Left lobe of liver (tissue), 2 donors: ENCODE measurements around the gene XPR1. TPM values are rescaled to one million over a fixed set of nuclear protein-coding genes. Genes with fewer than 3 reads are reported as not detected.
A peak's percentile ranks its signal among the peaks of the same experiment; 100 is the strongest.
"Not testable (repeated sequence)": the region's sequence is repeated elsewhere in the genome, so short reads cannot be mapped to it uniquely, and the experiment has no call there.

Experiments
- ATAC-seq: fragments of 200-7000 bp; cut with Tn5 transposase; one replicate; pipeline ENCODE4 v1.9.1; 2020; ENCODE audit warnings: mild to moderate bottlenecking, moderate library complexity
- DNase-seq: peaks from one replicate; pipeline ENCODE4 v3.0.0-alpha.2; 2020; ENCODE audit warnings: low spot score
- total RNA-seq: library from RNA; stranded (reverse); gene quantifications from one replicate; pipeline ENCODE4 v1.2.1, GENCODE V29; 2021
- donor health status: DM: no; HTN: no; CAD: no; lungs with moderate emphysema.
- donor health status: DM: no; HTN: yes; CAD: no.

Gene XPR1
- total RNA-seq, 1 donor from 2014 or later, result 7.4 TPM

DNA sequence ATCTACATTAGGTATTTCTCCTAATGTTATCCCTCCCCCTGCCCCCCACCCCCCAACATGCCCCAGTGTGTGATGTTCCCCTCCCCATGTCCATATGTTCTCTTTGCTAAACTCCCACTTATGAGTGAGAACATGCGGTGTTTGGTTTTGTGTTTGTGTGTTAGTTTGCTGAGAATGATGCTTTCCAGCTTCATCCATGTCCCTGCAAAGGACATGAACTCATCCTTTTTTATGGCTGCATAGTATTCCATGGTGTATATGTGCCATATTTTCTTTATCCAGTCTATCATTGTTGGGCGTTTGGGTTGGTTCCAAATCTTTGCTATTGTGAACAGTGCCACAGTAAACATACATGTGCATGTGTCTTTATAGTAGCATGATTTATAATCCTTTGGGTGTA, 199.7 kb downstream of the XPR1 start:
- ATAC-seq, DNase-seq: not testable (repeated sequence)

DNA sequence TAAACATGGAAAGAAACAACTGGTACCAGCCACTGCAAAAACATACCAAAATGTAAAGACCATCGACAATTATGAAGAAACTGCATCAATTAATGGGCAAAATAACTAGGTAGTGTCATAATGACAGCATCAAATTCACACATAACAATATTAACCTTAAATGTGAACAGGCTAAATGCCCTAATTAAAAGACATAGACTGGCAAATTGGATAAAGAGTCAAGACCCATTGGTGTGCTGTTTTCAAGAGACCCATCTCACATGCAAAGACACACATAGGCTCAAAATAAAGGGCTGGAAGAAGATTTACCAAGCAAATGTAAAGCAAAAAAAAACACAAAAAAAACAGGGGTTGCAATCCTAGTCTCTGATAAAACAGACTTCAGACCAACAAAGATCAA, 201.4 kb downstream of the XPR1 start:
- not testable (repeated sequence) for ATAC-seq, DNase-seq

DNA sequence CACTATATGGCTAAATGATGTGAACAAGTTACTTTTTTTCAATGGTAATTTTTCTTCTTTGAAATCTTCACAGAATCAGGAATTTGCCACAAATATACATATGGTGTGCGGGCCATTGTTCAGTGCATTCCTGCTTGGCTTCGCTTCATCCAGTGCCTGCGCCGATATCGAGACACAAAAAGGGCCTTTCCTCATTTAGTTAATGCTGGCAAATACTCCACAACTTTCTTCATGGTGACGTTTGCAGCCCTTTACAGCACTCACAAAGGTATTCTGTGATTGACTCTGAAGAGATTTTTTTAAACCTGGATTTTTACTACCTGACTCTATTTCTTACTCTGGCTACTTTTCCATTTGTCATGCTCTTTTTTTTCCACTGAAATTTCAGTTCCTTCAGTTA, 204.6 kb downstream of the XPR1 start:
- ATAC-seq (no peak), DNase-seq (no peak)

DNA sequence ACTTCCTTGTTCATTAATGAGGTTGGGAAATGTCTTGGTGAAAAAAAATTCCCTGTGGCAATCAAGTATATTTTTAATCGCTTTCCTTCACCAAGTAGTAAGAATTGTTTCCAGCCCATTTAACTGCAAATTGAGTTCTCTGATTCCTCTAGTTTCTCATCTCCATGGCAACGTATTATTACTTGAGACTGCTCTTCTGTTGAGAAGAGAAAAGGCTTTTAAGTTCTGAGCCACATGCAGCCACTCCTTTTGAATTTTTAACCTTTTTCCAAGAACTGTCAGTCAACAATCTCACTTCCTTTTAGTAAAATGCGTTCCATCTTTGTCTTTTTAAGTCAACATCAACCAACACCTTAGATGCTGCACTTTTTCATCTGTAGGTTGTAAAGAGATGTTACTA, 205.2 kb downstream of the XPR1 start:
- ATAC-seq (no peak), DNase-seq (no peak)

DNA sequence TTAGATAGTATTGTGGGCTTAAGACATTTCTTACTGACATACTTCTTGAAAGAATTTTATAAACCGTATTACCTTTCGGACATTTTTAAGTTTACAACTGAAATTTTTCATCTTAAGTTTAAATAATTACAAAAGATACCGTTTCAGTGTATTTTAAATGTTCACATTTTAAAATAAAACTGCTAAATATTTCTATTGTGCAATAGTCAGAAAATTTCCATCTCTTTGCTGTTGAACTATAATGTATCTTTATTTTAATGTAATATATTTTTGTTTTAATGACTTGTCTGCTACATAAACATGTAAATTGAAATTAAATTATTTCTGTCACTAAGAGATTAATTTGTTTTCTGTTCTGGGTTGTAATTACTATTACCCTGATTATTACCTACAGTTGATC, 206.7 kb downstream of the XPR1 start:
- DNase-seq, result no peak

DNA sequence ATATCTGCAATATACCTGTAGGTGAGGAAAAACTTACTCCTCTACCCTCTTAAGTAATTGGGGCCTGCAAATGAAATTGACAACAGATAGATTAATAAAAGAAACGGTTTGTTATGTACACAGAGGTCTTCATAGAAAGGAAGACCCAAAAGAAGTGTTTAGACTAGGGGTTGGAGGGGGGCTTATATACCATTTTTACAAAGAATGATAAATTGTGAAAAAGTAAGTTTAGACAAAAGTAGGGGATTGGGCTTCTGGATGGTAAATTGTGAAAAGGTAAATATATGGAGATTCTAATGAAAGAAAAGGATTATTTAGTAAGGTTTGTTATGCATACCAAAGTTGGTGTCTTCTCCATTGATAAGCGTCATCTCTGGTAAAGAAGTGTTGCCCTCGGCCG, 207.7 kb downstream of the XPR1 start:
- DNase-seq (no peak), ATAC-seq (no peak)

More for the DNA sequence above, 206.7 kb downstream of the XPR1 start:
- ATAC-seq, result no peak

DNA sequence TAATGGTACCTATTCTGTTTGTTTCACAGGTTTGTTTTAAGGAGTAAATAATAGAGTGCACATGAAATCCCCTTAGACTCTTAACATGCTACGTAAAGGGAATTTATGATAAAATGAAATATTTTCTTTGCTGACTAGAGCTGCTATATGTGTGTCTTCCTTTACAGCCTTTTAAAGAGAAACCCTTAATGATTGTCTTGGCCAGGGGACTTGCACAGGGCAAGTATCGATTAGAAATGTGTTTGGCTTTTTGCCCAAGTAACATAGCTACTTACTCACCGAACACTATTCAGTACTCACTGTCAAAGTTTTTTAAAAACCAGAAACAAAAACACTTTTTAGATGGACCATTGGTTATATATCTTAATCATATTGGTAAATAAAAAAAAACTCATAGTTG, 209.6 kb downstream of the XPR1 start:
- ATAC-seq (no peak), DNase-seq (no peak)

DNA sequence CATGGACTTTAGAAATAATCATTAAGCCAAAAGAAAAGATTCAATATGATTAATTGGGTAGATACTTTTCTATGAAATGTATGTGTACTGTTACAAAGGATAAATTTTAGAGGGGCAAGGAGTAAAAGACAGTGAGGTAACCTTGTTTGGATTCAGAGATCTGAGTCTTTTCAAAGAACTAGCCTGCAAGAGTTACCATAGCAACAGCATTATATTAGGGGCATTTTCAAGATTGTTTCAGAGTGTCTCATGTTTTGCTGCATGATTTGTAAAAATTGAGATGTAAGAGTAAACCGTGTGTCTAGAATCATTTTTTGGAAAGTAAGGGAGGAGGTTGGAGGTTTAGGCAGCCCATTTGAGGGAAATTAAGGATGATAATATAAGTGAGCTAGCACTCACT, 210.2 kb downstream of the XPR1 start:
- ATAC-seq, result no peak

DNA sequence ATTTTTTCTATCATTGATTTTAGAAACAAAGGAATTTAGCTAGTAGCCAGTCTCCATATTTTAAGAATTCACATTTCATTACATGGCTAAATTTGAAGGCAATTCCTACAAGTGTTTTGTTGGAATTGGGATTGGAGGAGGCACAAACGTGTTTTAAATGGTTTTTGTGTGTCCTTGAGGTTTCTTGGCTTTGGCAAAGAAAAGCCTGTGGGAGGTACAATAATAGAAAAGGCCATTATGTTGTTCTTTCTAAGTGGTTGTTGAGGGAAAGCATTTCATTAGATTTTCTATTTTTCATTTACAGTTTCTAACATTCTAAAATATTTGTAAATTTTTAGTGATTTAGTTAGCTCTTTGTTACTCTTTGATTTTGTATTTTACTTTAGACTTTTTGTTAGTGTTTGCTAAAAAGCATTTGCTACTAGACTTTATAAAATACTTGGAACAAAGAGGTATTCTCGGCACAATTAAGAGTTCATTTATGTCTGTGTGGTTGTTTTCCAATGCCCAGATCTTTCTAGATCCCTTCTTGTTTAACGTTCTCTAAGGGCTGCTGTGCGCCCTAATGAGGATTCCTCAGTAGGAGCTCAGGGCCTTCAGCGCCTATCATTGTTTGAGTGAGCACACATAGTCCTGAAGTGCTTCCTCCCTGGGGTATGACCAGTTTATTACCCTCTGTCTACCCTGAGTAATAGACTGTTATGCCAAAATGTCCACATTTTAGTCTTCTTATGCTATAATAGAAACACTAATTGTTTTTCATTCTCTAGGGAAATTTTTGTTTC, 210.9 kb downstream of the XPR1 start:
- DNase-seq, result no peak
- ATAC-seq, result no peak

More for the DNA sequence above, 210.2 kb downstream of the XPR1 start:
- no peak for DNase-seq

DNA sequence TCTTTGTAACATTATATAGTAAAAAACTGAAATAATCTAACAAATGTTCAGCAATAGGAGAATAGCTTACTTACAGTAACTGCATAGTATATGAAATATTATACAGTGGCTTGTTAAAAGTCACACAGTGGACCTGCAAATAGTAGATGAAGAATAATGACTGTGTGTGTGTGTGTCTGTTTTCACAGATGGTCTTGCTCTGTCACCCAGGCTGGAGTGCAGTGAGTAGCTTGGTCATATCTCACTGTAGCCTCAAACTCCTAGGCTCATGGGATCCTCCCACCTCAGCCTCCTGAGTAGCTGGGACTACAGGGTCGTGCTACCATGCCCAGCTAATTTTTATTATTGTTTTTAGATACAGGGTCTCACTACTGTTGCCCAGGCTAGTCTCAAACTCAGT, 213.5 kb downstream of the XPR1 start:
- DNase-seq (no peak), ATAC-seq (no peak)

DNA sequence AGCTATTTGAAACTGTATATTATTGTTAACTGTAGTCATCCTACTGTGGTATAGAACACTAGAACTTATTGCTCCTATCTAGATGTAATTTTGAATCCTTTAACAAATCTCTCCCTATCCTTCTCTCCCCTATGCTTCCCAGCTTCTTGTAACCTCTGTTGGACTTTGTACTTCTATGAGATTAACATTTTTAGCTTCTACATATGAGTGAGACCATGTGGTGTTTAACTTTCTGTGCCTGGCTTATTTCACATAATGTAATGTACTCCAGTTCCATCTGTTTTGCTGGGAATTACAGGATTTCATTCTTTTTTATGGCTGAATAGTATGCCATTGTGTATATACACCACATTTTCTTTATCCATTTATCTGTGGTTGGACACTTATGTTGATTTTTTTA, 216.4 kb downstream of the XPR1 start:
- ATAC-seq, result no peak

DNA sequence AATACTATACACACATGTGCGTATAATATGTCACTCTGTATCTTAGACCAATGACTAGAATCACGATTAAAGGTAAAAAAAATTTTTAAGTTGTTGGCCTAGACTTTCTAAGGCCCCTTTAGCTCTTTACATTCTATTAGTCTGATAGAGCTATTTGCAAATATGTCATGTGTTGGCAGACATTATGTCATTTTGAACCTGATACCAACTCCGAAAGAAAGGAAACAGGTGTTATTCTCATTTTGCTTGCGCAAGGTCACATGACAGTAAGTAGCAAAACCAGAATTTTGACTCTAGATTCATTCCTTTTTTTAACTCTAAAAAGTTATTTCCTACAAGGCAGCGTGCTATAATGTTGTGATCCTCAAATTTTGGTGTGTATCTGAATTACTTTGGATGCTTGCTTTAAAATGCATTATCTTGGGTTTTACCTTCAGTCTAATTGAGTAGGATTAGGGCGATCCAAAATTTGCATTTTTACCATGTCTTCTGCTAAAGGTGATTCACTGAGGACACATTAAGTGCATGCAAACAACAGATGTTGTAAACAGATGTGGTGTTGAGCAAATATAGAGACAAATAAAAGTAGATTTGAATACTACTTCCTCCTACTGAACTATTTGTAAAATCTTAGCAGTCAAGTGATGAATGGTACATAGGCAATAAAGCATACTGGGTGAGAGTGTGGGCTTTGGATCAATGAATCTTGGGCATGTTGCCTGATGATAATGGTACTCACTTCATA, 217.4 kb downstream of the XPR1 start:
- ATAC-seq, result no peak
- no peak for DNase-seq

More for the DNA sequence above, 216.4 kb downstream of the XPR1 start:
- no peak for DNase-seq

DNA sequence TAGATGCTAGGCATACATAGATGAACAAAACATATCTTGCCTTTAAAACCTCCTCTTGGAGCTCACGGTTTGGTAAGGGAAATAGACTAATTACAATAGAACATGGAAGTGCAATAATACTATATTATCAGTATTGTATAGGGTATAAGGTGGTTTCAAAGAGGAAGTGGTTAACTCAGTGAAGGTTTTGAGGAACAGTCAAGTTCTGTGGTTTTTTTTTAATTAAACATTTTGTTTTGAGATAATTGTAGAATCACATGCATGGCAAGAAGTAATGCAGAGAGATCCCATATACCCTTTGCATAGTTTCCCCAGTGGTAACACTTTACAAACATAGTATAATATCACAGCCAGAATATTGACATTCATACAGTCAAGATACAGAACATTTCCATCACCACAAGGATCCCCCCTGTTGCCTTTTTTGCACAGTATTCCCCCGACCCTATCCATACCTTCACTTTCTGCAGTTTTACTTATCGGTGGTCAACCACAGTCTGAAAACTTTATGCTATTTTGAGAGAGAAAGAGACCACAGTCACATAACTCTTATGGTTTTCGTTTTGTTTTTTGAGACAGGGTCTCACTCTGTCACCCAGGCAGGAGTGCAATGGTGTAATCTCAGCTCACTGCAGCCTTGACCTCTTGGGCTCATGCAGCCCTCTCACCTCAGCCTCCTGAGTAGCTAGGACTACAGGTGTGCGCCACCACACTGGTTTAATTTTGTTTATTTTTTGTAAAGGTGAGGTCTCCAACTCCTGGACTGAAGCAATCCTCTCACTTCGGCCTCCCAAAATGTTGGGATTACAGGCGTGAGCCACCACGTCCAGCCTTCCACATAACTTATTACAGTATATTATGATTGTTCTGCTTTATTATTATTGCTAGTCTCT, 220.4 kb downstream of the XPR1 start:
- no peak for ATAC-seq
- DNase-seq, result no peak

DNA sequence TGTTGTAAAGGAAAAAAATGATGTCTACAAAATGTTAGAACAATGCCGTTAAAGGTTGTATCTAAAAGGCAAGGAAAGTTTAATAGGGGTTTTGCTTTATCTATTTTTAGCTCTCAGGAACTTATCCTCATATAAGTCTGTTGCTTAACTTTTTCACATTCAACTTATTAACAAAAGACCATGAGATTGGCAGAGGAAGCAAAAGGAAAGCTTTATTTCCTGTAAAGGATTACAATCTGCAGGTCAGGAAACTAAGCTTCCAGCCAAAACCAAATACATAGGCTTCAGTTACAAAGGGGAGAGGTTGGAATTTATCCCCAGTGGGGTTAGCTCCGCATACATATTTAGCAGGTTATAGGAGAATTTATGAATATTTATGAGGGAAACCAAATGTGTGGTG, 222.2 kb downstream of the XPR1 start:
- ATAC-seq (no peak), DNase-seq (no peak)

DNA sequence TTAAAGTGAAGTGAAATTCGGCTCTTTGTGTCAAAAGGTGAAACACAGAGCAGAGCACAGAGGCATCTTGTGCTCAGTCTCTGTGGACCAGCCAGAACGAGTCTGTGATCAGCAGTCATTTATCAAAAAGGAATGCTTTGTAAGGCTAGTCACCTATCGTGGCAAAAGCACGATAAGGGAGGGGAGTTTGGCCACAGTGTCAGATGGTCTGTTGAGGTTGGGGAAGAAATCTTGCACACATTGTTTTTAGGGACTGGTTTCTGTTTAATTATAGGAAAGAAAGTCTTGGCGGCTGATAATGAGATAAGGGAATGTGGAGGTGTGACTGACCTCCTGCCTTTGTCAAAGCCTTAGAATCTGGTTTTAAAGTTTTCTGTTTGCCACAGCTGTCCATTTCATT, 222.6 kb downstream of the XPR1 start:
- no peak for ATAC-seq
- no peak for DNase-seq

DNA sequence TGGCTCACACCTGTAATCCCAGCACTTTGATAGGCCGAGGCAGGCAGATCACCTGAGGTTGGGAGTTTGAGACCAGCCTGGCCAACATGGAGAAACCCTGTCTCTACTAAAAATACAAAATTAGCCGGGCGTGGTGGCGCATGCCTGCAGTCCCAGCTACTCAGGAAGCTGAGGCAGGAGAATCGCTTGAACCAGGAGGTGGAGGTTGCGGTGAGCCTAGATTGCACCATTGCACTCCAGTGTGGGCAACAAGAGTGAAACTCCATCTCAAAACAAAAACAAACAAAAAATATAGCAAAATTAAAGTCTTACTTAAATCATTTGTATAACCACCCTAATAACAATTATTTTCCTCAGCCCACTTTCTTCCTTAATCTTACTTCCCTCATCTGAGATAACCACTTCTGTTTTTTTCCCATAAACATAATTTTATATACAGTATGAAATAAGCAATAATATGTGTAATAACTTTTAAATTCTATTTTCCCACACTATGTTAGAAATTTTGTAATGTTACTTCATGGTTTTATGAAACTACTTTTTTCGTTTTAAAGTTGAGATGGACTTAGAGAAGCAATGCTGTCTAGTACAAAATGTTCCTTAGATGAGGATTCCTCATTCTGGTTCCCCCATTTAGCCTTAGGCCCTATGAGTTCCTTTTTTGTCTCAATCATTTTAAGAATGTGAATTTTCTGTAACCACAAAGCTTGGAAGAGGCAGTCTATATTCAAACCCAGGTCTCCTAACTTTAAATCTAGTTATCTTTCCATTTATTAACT, 226.3 kb downstream of the XPR1 start:
- not testable (repeated sequence) for ATAC-seq, DNase-seq

DNA sequence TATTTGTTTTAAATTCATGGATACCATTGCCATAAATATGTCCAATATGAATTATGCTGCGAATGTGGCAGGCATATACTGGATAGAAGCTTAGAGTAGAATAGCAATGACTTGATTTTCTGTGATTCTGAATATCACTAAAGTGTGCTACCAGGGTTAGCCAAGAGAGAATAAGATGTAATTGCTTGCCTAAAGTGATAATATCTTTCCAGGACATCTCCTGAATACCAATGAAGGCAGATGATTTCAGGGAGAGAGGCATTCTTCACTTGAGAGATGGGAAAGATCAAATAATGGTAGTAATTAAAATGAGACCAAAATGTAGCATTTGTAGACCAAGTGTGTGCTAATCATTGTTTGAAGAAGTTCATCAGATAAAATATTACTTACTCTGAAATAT, 227.5 kb downstream of the XPR1 start:
- ATAC-seq, result no peak

DNA sequence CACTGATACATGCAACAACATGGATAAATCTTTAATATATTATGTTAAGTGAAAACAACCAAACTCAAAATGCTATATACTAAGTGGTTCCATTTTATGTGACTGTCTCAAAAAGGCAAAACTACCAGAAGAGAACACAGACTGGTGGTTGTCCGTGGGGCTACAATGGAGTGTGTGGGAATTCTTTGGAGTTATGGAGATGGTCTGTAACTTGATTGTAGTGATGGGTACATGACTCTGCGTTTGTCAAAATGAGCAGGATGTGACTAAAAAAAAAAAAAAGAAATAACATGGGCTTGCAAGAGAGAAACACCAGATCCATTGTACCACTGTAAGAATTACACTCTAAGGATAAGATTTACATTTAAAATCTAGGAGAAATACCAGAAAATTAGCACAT, 228.7 kb downstream of the XPR1 start:
- ATAC-seq (no peak), DNase-seq (no peak)

More for the DNA sequence above, 227.5 kb downstream of the XPR1 start:
- no peak for DNase-seq

DNA sequence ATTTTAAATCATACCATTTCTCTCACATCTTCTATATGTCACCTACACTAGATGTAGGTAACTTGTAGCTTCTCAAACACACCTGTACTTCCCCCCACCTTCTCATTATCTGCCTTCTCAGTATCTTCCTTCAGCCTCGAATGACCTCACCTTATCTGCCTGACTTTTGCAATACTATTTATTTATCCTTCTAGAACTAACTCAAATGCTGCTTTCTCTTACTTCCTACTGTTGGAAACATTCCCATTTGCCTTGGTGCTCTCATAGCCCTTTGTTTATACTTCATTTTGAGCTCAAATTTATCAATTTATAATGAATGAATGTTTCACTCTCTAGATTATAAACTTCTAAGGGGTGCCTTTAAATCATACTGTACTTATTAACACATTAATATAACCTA, 230.5 kb downstream of the XPR1 start:
- peak; percentile 83 for ATAC-seq
- no peak for DNase-seq

DNA sequence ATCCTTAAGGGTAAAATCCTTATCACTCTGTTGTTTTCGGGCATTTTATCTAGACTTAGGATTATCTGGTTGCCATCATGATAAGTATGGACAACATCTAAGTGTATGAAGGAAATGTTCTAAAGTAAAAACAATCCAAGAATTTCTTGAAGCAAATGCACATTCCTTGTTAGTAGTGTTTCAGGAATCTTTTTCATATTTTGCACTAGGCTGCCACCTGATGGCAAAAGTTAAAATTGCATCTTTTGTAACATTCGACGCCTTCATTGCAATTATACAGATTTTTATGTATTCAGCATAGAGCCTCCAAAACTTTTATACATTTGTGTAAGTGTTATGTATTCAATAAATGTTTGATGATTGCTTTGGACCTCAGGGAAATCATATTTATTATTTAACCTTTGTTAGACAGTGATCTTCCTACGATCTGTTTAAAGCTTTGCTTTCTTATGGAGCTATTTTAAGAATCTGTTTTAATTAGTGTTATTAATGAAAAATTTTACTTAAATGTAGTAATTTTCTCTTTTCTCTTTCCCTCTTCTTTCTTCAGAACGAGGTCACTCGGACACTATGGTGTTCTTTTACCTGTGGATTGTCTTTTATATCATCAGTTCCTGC, 231.4 kb downstream of the XPR1 start:
- no peak for DNase-seq

More for the DNA sequence above, 231.4 kb downstream of the XPR1 start:
- ATAC-seq, result peak; percentile 74
